ENCODE data around the gene MKS1. TPM values are rescaled to one million over a fixed set of nuclear protein-coding genes. Genes with fewer than 3 reads are reported as not detected.

MKS1 gene
- total RNA-seq, 1 experiment from 2014 or later: 29.8 TPM

DNA sequence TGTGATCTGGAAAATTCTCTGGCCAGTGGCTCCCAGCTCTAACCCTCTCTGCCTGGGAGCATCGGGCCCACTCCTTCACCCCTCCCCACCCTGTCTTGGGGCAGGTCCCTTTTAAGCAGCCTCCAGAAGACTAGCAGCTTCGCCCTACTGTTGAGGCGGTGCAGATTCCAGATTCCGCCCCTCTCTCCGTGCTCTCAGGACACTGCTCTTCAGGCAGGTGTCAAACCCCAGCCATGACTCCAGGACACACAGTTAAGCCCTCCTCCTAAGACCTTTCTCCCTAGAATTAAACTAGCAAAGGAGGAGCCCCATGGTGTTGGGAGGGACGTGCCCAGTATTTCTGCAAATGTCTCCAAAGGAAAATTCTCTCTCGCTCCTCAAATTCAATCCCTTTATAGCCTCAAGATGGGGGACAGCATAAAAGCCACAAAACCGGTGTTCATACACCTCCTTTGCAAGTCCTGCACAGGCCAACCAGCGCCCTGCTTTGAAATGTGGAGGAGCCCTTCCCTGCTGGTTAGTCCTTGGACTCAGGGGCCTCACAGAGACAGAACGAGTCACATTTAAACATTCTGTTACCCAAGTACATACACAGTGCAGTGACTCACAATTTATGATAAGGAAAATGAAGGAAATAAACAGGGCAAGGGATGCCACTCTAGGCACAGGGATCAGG is 26.5 kb upstream of the MKS1 start:
- Histone ChIP-seq H3K4me2 (ENCODE audit: low read length) (no peak overlapping the region), H3K9me2 (ENCODE audit: insufficient read depth) (no peaks in the 10 kb centered on the region), H3K27me3 (ENCODE audit: insufficient read depth, low read length) (peaks cover 32% of the 10 kb centered on the region), H3K79me2 (ENCODE audit: insufficient read depth, low read length) (no peaks in the 10 kb centered on the region), H3K36me3 (ENCODE audit: control insufficient read depth in 1 of 2, insufficient read depth in 2 of 2, low read length in 2 of 2) (no peaks in the 10 kb centered on the region), H3K27ac (ENCODE audit: low read depth, low read length) (no peak overlapping the region), H4K20me1 (ENCODE audit: insufficient read depth) (no peaks in the 10 kb centered on the region), H3K9ac (ENCODE audit: low read length) (no peak overlapping the region), H3K4me1 (ENCODE audit: control insufficient read depth in 1 of 2, insufficient read depth in 2 of 2, low read length in 2 of 2) (peaks cover 0 to 6% of the 10 kb centered on the region in 2 experiments; a peak in 1 of 4 replicates), H3K4me3 (replicated peaks in 1 of 2; ENCODE audit: low read depth in 1 of 2, low read length in 2 of 2) (no peak overlapping the region), H3K9me3 (ENCODE audit: control insufficient read depth in 1 of 2, insufficient read depth in 1 of 2, low read depth in 1 of 2, low read length in 2 of 2) (no peaks in the 10 kb centered on the region), H2AFZ (ENCODE audit: low read depth, low read length, poor library complexity, severe bottlenecking) (no peak overlapping the region)
- intact Hi-C loops (cut with micrococcal nuclease): no loop called here
- CTCF ChIA-PET: no interaction called here
- no peak for DNase-seq (ENCODE audit: low read depth, low spot score)
- no peak for ATAC-seq
- TF ChIP-seq SP1 (IDR thresholded peaks at IDR 0.05; ENCODE audit: low read depth): no peak
- no peak for TF ChIP-seq CBX3 (IDR thresholded peaks at IDR 0.05; ENCODE audit: low read depth)
- TF ChIP-seq, protein P1, sequence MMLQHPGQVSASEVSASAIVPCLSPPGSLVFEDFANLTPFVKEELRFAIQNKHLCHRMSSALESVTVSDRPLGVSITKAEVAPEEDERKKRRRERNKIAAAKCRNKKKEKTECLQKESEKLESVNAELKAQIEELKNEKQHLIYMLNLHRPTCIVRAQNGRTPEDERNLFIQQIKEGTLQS (IDR thresholded peaks at IDR 0.05): no peak
- no peak for TF ChIP-seq ZFX (IDR thresholded peaks at IDR 0.05)
- TF ChIP-seq, protein P2, sequence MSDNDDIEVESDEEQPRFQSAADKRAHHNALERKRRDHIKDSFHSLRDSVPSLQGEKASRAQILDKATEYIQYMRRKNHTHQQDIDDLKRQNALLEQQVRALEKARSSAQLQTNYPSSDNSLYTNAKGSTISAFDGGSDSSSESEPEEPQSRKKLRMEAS (IDR thresholded peaks at IDR 0.05): no peak
- TF ChIP-seq ZNF274 (IDR thresholded peaks at IDR 0.05; ENCODE audit: low read depth, low read length): no peak
- TF ChIP-seq EZH2phosphoT487 (IDR thresholded peaks at IDR 0.05; ENCODE audit: borderline replicate concordance): no peak
- TF ChIP-seq RAD21 (IDR thresholded peaks at IDR 0.05; ENCODE audit: low read depth): no peak
- TF ChIP-seq EGR1 (IDR thresholded peaks at IDR 0.05; ENCODE audit: low read depth): no peak
- TF ChIP-seq POLR2AphosphoS5 (IDR thresholded peaks at IDR 0.05; ENCODE audit: low read depth, low read length): no peak
- TF ChIP-seq, protein P3, sequence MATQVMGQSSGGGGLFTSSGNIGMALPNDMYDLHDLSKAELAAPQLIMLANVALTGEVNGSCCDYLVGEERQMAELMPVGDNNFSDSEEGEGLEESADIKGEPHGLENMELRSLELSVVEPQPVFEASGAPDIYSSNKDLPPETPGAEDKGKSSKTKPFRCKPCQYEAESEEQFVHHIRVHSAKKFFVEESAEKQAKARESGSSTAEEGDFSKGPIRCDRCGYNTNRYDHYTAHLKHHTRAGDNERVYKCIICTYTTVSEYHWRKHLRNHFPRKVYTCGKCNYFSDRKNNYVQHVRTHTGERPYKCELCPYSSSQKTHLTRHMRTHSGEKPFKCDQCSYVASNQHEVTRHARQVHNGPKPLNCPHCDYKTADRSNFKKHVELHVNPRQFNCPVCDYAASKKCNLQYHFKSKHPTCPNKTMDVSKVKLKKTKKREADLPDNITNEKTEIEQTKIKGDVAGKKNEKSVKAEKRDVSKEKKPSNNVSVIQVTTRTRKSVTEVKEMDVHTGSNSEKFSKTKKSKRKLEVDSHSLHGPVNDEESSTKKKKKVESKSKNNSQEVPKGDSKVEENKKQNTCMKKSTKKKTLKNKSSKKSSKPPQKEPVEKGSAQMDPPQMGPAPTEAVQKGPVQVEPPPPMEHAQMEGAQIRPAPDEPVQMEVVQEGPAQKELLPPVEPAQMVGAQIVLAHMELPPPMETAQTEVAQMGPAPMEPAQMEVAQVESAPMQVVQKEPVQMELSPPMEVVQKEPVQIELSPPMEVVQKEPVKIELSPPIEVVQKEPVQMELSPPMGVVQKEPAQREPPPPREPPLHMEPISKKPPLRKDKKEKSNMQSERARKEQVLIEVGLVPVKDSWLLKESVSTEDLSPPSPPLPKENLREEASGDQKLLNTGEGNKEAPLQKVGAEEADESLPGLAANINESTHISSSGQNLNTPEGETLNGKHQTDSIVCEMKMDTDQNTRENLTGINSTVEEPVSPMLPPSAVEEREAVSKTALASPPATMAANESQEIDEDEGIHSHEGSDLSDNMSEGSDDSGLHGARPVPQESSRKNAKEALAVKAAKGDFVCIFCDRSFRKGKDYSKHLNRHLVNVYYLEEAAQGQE (IDR thresholded peaks at IDR 0.05; ENCODE audit: low read depth): no peak
- TF ChIP-seq EZH2 (IDR thresholded peaks at IDR 0.05): no peak
- no peak for TF ChIP-seq SIN3A (IDR thresholded peaks at IDR 0.05; ENCODE audit: low read depth)
- TF ChIP-seq CEBPB (IDR thresholded peaks at IDR 0.05; ENCODE audit: low read depth): no peak
- POLR2A ChIA-PET: no interaction called here
- RAD21 ChIA-PET (ENCODE audit: low non-redundant PET in 1 of 2, low total read pairs in 2 of 2, uncharacterized antibody in 2 of 2, unreplicated experiment in 2 of 2): no interaction called here
- BruUV-seq (replicated peaks): no TSS peak

All from HCT116 (cell line).